LNCAP (cell line): ENCODE measurements around the gene DRG1.

Experiments
- CTCF ChIP-seq: fragments of 450-650 bp; IDR thresholded peaks from 2 replicates; pipeline ENCODE4 v1.5.1; 2017; ENCODE audit warnings: mild to moderate bottlenecking

Gene DRG1

GRCh38 chr22:31399211-31400022 is at the start of gene DRG1:
Gene DRG1 (plus strand): TSS chr22:31399604. CDS start chr22:31399684, 80 bp downstream.
- TF ChIP-seq CTCF: no peak

- TF ChIP-seq CTCF: no peak
Observed at GRCh38 chr22:31349960-31350359, 49.4 kb upstream of the DRG1 start.

- no peak for TF ChIP-seq CTCF
Observed at GRCh38 chr22:31350410-31350863, 49.0 kb upstream of the DRG1 start.

- no peak for TF ChIP-seq CTCF
Observed at GRCh38 chr22:31354515-31354914, 44.9 kb upstream of the DRG1 start.

- no peak for TF ChIP-seq CTCF
Observed at GRCh38 chr22:31360029-31360428, 39.4 kb upstream of the DRG1 start.

GRCh38 chr22:31361743-31362142 is 37.7 kb upstream of the DRG1 start:
- TF ChIP-seq CTCF: no peak

- TF ChIP-seq CTCF: no peak
Observed at GRCh38 chr22:31363885-31364465, 35.4 kb upstream of the DRG1 start.
